ENCODE data around the gene PASK.

The PASK gene

GRCh38 chr2:241180495-241180894 is 31.2 kb upstream of the PASK start:
- no peak for DNase-seq (ENCODE audit: low read depth in 1 of 2, low spot score in 1 of 2)

- no peak for DNase-seq (ENCODE audit: low read depth in 1 of 2, low spot score in 1 of 2)
These were observed 30.6 kb upstream of the PASK start for GRCh38 chr2:241179899-241180298.

GRCh38 chr2:241178961-241179360 is 29.7 kb upstream of the PASK start:
- no peak for DNase-seq (ENCODE audit: low read depth in 1 of 2, low spot score in 1 of 2)

DNA sequence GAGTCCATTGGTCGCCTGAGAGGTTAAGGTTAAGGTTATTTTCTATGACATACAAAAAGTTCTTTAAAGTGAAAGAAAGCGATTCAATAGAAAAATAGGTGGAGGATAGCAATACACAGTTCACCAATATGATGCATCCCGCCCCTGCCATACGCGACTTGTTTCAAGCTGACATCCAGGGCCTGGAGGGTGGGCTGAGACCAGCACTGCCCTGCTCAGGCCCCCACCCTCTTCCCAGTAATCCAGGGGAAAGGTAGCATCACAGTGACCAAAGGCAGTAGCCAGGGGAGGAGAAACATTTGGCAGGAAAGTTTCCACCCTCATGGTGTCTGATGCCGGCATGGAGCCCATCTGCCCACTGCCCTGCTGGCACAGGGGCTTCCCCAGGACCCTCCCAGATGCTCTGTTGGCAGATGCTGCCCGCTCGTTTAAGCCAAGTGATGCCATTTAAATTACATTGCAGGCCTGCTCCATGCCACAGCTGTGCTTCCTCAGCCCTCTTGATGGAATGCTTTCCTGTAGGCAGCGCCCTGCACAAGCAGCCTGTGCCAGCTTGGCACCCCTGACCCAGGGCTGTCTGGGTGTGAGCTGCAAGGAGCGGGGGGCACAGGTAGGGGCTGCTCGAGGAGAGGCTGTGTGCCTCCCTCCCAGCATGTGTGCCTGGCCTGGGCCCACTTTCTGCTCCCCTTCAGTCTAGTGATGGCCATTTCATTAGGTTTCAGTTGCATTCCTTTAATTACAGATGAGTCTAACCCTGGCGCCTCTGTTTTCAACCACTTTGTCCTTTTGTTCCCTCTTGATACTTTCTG is 28.5 kb upstream of the PASK start:
- DNase-seq (ENCODE audit: low read depth in 1 of 2, low spot score in 1 of 2), result no peak

DNA sequence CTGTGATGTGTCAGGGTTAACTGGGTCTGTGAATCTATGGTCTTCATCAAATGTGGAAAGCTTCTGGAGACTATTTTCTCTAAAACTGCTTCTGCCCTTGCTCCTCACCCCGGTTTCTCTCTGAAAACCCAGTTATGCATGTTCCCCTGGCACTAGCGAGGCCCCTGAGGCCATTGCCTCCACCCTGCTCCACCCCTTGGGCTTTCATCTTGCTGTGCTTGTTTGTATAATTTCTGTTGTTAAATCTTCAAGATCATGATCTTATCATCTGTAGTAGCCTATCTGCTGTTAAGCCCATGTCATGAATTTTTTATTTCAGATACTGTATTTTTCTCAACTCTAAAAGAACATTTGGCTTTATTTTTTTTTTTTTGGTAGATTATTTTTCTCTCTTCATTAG is 24.3 kb upstream of the PASK start:
- no peak for DNase-seq (ENCODE audit: low read depth in 1 of 2, low spot score in 1 of 2)

GRCh38 chr2:241168366-241168765 is 19.1 kb upstream of the PASK start:
- no peak for DNase-seq (ENCODE audit: low read depth in 1 of 2, low spot score in 1 of 2)

GRCh38 chr2:241163601-241164118 is 14.4 kb upstream of the PASK start:
- DNase-seq (ENCODE audit: low read depth in 1 of 2, low spot score in 1 of 2), result no peak

- DNase-seq (ENCODE audit: low read depth in 1 of 2, low spot score in 1 of 2), result no peak
These were observed 12.5 kb upstream of the PASK start for GRCh38 chr2:241161646-241162281.

DNA sequence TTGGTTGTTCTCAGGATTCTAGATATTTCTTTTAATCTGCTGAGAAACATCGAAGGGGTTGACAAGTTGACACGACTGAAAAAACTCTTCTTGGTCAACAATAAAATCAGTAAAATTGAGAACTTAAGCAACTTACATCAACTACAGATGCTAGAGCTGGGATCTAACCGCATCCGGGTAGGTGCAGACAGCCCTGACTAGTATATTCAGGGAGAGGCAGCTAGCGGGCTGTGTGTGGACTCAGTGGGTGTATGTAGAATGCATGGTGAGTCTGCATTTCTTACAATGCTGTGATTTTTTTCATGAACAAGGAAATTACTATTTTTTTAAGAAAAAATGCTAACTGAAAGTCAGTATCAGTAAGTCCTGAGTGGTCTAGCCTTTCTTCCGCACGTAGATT is 11.0 kb upstream of the PASK start:
- DNase-seq (ENCODE audit: low read depth in 1 of 2, low spot score in 1 of 2), result no peak

DNA sequence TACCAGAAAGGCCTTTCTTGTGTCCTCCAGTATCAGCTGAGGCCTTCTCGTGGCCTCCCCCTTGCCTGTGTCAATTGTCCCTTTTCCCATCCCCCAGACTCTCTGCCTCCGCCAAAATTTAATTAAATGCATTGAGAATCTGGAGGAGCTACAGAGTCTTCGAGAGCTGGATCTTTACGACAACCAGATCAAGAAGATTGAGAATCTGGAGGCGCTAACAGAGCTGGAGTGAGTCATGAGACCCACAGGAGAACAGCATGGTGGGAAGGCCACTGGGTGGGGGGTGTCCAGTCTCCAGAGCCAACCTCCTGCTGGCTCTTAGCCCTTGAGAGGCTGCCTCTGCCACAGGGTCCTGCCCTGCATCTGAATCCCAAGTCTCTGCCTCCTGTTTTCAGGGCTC is 9.8 kb upstream of the PASK start:
- DNase-seq (ENCODE audit: low read depth in 1 of 2, low spot score in 1 of 2), result no peak

- no peak for DNase-seq (ENCODE audit: low read depth in 1 of 2, low spot score in 1 of 2)
These were observed 9.3 kb upstream of the PASK start for GRCh38 chr2:241158546-241158900.

- no peak for DNase-seq (ENCODE audit: low read depth in 1 of 2, low spot score in 1 of 2)
These were observed 8.7 kb upstream of the PASK start for GRCh38 chr2:241157841-241158545.

- DNase-seq (ENCODE audit: low read depth in 1 of 2, low spot score in 1 of 2), result no peak
These were observed 7.7 kb upstream of the PASK start for GRCh38 chr2:241156971-241157441.

GRCh38 chr2:241155936-241156335 is 6.7 kb upstream of the PASK start:
- no peak for DNase-seq (ENCODE audit: low read depth in 1 of 2, low spot score in 1 of 2)

DNA sequence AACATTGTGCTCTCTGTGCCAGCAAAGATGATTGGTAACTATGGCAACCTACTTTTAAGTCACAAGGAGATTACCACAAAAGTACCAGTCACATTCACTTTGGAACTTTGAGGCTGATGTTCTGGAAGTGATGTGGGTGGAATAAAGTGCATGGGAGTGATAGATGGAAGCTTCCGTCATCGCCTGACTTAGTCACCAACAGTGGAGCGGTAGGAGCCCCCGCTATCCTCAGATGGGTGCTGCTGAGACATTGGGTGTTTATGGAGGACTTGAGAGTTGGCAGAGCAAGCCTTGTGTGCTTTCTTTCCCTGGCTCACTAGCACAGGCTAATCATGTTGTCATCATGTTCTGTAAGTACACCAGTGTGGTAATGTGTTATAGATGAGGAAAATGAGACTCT is 5.6 kb upstream of the PASK start:
- no peak for DNase-seq (ENCODE audit: low read depth in 1 of 2, low spot score in 1 of 2)

GRCh38 chr2:241153616-241154015 is 4.3 kb upstream of the PASK start:
- no peak for DNase-seq (ENCODE audit: low read depth in 1 of 2, low spot score in 1 of 2)

DNA sequence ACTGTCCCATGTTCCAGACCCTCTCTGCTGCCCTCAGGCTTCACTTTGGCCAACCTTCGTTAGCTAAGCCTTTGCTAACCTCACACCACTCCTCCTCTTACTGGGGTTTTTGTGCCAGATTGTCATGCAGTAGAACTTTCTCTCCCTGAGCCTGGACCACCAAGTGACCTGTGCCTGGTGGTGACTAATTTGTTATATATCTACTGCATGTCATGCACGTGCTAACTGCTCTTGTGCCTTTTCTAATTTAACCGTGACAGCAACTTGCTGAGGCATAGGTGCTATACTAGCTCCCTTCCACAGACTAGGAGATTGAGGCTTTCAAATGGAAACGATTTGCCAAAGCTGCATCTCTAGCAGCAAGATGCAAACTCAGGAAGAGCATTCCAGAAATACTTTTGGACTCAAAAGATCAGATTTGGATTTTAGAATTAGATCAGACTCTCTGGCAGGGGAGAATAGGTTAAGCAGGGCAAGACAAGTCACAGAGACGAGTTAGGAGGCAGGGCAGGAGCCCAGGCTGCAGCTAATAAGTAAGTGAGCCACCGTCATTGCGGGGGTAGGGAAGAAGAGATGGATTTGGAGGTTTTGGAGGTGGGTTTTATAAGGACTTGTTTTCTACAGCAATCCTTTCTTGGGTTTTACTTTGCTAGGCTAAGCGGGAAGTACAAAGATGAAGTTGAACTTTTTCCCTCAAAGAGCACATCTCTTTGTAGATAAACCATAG is 2.8 kb upstream of the PASK start:
- no peak for DNase-seq (ENCODE audit: low read depth in 1 of 2, low spot score in 1 of 2)

- DNase-seq (ENCODE audit: low read depth in 1 of 2, low spot score in 1 of 2), result no peak
These were observed 1.6 kb upstream of the PASK start for GRCh38 chr2:241150660-241151530.

DNA sequence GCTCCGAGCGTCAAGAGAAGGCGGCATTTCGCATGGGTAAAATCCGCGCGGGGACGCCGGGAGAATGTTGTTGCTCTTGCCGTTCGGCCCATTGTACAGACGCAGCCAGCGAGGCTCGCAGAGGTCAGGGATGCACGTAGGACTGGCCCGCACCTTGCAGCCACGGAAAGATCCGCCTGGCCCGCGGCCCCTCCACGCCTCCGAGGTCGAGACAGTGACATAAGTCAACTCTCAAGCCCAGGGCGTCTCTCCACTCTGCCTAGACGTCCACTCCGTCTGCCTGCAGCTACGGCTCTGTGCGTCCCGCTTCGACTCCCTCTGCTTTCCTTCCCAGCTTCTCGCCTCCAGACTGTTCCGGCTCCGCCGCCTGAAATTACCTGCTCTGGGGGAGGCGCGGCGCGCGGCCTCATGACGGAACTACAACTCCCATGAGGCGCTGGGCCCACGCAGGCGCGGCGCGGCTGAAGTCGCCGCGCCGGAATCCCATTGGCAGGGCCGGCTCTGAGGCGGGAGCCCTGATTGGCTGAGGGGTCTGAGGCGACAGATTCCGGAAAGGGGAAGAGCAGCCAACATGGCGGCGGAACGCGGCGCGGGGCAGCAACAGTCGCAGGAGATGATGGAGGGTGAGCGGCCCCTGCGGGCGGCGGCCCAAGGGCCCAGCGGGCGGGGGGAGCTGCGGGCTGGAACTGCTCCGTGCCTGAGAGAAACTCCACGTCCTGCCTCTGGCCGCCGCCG is 820 bp upstream of the PASK start, which contains the start of gene PPP1R7:
TSS of gene PPP1R7 (plus strand) at position 543 of the 735 bp plus-strand sequence. CDS start at position 572, 29 bp downstream.
- peak; percentile 88 to 95 for DNase-seq (ENCODE audit: low read depth in 1 of 2, low spot score in 1 of 2)

- no peak for DNase-seq (ENCODE audit: low read depth in 1 of 2, low spot score in 1 of 2)
These were observed 328 bp upstream of the PASK start for GRCh38 chr2:241149675-241149924.
